Measurements from ENCODE around the gene RMI2.
"Not testable (repeated sequence)": the region's sequence is repeated elsewhere in the genome, so short reads cannot be mapped to it uniquely, and the experiment has no call there.

RMI2 gene

GRCh38 chr16:11354733-11355574, 9.7 kb downstream of the RMI2 start:
- DNase-seq (ENCODE audit: low read depth), result peak; percentile 53

GRCh38 chr16:11355862-11356261, 10.6 kb downstream of the RMI2 start:
- no peak for DNase-seq (ENCODE audit: low read depth)

- DNase-seq (ENCODE audit: low read depth), result peak; percentile 30
Measured at GRCh38 chr16:11356573-11357331, 11.5 kb downstream of the RMI2 start.

- DNase-seq (ENCODE audit: low read depth), result no peak
Measured at GRCh38 chr16:11358531-11358930, 13.3 kb downstream of the RMI2 start.

- DNase-seq (ENCODE audit: low read depth), result no peak
Measured at GRCh38 chr16:11359370-11359769, 14.1 kb downstream of the RMI2 start.

GRCh38 chr16:11360641-11361373, 15.5 kb downstream of the RMI2 start:
- no peak for DNase-seq (ENCODE audit: low read depth)

GRCh38 chr16:11361701-11362451, 16.6 kb downstream of the RMI2 start:
- no peak for DNase-seq (ENCODE audit: low read depth)

- DNase-seq (ENCODE audit: low read depth), result no peak
Measured at GRCh38 chr16:11363927-11364258, 18.6 kb downstream of the RMI2 start.

GRCh38 chr16:11367483-11367906, 22.2 kb downstream of the RMI2 start:
- DNase-seq (ENCODE audit: low read depth), result no peak

- no peak for DNase-seq (ENCODE audit: low read depth)
Measured at GRCh38 chr16:11370084-11370931, 25.0 kb downstream of the RMI2 start.

- DNase-seq (ENCODE audit: low read depth), result not testable (repeated sequence)
Measured at GRCh38 chr16:11370932-11371279, 25.6 kb downstream of the RMI2 start.

- DNase-seq (ENCODE audit: low read depth), result no peak
Measured at GRCh38 chr16:11372073-11372828, 27.0 kb downstream of the RMI2 start.

- DNase-seq (ENCODE audit: low read depth), result no peak
Measured at GRCh38 chr16:11372829-11373306, 27.6 kb downstream of the RMI2 start.

GRCh38 chr16:11374255-11374654, 29.0 kb downstream of the RMI2 start:
- DNase-seq (ENCODE audit: low read depth), result no peak

GRCh38 chr16:11377154-11377553, 31.9 kb downstream of the RMI2 start:
- DNase-seq (ENCODE audit: low read depth), result no peak

GRCh38 chr16:11378951-11379350, 33.7 kb downstream of the RMI2 start:
- not testable (repeated sequence) for DNase-seq (ENCODE audit: low read depth)

GRCh38 chr16:11379420-11379819, 34.2 kb downstream of the RMI2 start:
- DNase-seq (ENCODE audit: low read depth), result peak; percentile 15

GRCh38 chr16:11380836-11381235, 35.6 kb downstream of the RMI2 start:
- no peak for DNase-seq (ENCODE audit: low read depth)

- no peak for DNase-seq (ENCODE audit: low read depth)
Measured at GRCh38 chr16:11383481-11384183, 38.4 kb downstream of the RMI2 start.

All from stimulated activated CD8-positive, alpha-beta memory T cell treated with anti-CD3 and anti-CD28 coated beads, Interleukin-7, amount 100 ng/mL, for 24 hours (primary cell).